ENCODE results near the gene LMO2.

Gene LMO2

GRCh38 chr11:33891714-33892327 lies at the start of gene LMO2:
Gene LMO2, minus strand, starts transcription at chr11:33892076. Its CDS starts 22,360 bp downstream, at chr11:33869716.
- no peaks in the 10 kb centered on the region for H3K9me3 ChIP-seq (replicated peaks; ENCODE audit: insufficient read depth, low read length)
- no peaks in the 10 kb centered on the region for H3K36me3 ChIP-seq (replicated peaks; ENCODE audit: insufficient read depth, low read length)
- DNase-seq = no peak
- H3K27me3 ChIP-seq (replicated peaks; ENCODE audit: insufficient read depth, low read length) = peaks cover 84% of the 10 kb centered on the region
- no peak within 1 kb of the TSS for H2AFZ ChIP-seq (ENCODE audit: low read length)
- peaks cover 14% of the 10 kb centered on the region for H3K4me1 ChIP-seq (ENCODE audit: low read length)
- H3K4me2 ChIP-seq (ENCODE audit: low read depth, low read length) = no peak within 1 kb of the TSS
- no peak within 1 kb of the TSS for H3K27ac ChIP-seq (ENCODE audit: low read length)
- H4K20me1 ChIP-seq (ENCODE audit: insufficient read depth, low read length) = no peaks in the 10 kb centered on the region
- H3K79me2 ChIP-seq (ENCODE audit: low read length) = no peaks in the 10 kb centered on the region
- H3K9me2 ChIP-seq (replicated peaks; ENCODE audit: insufficient read depth, low read length) = no peaks in the 10 kb centered on the region
- no peak within 1 kb of the TSS for H3K4me3 ChIP-seq (ENCODE audit: low read length)
- no peak within 1 kb of the TSS for H3K9ac ChIP-seq (ENCODE audit: low read length)
- peaks cover 14% of the 10 kb centered on the region for H3F3A ChIP-seq (ENCODE audit: insufficient read depth, low read length)
- TF ChIP-seq, protein P1, sequence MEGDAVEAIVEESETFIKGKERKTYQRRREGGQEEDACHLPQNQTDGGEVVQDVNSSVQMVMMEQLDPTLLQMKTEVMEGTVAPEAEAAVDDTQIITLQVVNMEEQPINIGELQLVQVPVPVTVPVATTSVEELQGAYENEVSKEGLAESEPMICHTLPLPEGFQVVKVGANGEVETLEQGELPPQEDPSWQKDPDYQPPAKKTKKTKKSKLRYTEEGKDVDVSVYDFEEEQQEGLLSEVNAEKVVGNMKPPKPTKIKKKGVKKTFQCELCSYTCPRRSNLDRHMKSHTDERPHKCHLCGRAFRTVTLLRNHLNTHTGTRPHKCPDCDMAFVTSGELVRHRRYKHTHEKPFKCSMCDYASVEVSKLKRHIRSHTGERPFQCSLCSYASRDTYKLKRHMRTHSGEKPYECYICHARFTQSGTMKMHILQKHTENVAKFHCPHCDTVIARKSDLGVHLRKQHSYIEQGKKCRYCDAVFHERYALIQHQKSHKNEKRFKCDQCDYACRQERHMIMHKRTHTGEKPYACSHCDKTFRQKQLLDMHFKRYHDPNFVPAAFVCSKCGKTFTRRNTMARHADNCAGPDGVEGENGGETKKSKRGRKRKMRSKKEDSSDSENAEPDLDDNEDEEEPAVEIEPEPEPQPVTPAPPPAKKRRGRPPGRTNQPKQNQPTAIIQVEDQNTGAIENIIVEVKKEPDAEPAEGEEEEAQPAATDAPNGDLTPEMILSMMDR (IDR thresholded peaks at IDR 0.05; ENCODE audit: low read length) = no peak
- no peak for TF ChIP-seq EZH2phosphoT487 (IDR thresholded peaks at IDR 0.05; ENCODE audit: low read length)
- no peak for TF ChIP-seq EZH2 (optimal IDR thresholded peaks at IDR 0.05; ENCODE audit: low read depth, low read length)

GRCh38 chr11:33940538-33940815 lies 48.6 kb upstream of the LMO2 start:
- H3K36me3 ChIP-seq (replicated peaks; ENCODE audit: insufficient read depth, low read length) = no peaks in the 10 kb centered on the region
- H3K27me3 ChIP-seq (replicated peaks; ENCODE audit: insufficient read depth, low read length) = no peaks in the 10 kb centered on the region
- H4K20me1 ChIP-seq (ENCODE audit: insufficient read depth, low read length) = no peaks in the 10 kb centered on the region
- no peak overlapping the region for H3K4me2 ChIP-seq (ENCODE audit: low read depth, low read length)
- no peak overlapping the region for H2AFZ ChIP-seq (ENCODE audit: low read length)
- H3K4me3 ChIP-seq (ENCODE audit: low read length) = no peak overlapping the region
- no peak overlapping the region for H3K27ac ChIP-seq (ENCODE audit: low read length)
- H3F3A ChIP-seq (ENCODE audit: insufficient read depth, low read length) = no peaks in the 10 kb centered on the region
- H3K9me3 ChIP-seq (replicated peaks; ENCODE audit: insufficient read depth, low read length) = no peaks in the 10 kb centered on the region
- no peak for DNase-seq
- no peaks in the 10 kb centered on the region for H3K79me2 ChIP-seq (ENCODE audit: low read length)
- H3K9me2 ChIP-seq (replicated peaks; ENCODE audit: insufficient read depth, low read length) = no peaks in the 10 kb centered on the region
- H3K4me1 ChIP-seq (ENCODE audit: low read length) = no peaks in the 10 kb centered on the region
- no peak for TF ChIP-seq EZH2 (optimal IDR thresholded peaks at IDR 0.05; ENCODE audit: low read depth, low read length)
- TF ChIP-seq, protein P1 (IDR thresholded peaks at IDR 0.05; ENCODE audit: low read length) = no peak
- no peak for TF ChIP-seq EZH2phosphoT487 (IDR thresholded peaks at IDR 0.05; ENCODE audit: low read length)
- H3K9ac ChIP-seq (ENCODE audit: low read length) = no peak overlapping the region

DNA sequence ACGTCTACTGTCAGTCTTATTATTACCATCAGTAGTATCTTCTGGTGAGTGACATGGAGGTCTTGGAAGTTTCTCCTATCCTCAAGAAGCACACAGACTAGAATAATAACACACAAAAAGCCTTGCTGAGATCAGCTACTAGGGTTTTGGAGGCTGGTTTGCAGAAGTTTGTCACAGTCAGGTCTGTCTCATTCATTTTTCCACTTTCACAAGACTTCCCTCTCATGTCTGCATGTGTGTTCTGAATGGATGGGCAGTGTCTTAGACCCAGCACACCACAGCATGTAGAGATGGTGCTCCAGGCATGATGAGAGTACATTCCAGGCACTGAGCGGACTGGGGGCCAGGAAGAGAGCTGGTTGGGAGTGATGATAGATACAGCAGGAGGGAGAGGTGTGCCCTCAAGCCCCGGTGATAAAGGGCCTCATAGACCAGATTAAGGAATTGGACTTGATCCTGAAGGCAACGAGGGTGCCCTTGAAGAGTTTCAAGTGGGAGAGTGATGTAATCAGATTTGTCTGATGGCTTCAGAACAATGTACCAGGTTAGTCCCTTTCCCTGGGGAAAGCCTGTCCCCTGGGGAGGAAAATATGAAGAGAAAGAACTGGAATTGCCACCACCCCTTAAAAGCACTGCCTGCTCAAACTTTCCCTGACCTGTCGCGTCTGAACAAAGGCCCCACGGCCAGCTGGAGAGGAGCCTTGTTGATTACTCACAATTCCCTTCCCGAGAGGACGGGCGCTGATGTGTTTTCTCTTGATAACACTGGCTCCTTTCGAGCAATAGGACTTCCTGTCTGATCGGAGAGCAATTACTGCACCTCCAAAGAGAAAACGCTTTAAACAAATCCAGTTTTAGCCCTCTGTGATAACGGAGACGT lies 45.1 kb upstream of the LMO2 start:
- Histone ChIP-seq H3K27ac (ENCODE audit: low read length) (no peak overlapping the region), H2AFZ (ENCODE audit: low read length) (no peak overlapping the region), H3K9ac (ENCODE audit: low read length) (no peak overlapping the region), H4K20me1 (ENCODE audit: insufficient read depth, low read length) (no peaks in the 10 kb centered on the region), H3K9me2 (replicated peaks; ENCODE audit: insufficient read depth, low read length) (no peaks in the 10 kb centered on the region), H3F3A (ENCODE audit: insufficient read depth, low read length) (no peaks in the 10 kb centered on the region), H3K27me3 (replicated peaks; ENCODE audit: insufficient read depth, low read length) (no peaks in the 10 kb centered on the region), H3K4me3 (ENCODE audit: low read length) (no peak overlapping the region), H3K79me2 (ENCODE audit: low read length) (no peaks in the 10 kb centered on the region), H3K36me3 (replicated peaks; ENCODE audit: insufficient read depth, low read length) (no peaks in the 10 kb centered on the region), H3K4me2 (ENCODE audit: low read depth, low read length) (no peak overlapping the region), H3K9me3 (replicated peaks; ENCODE audit: insufficient read depth, low read length) (no peaks in the 10 kb centered on the region), H3K4me1 (ENCODE audit: low read length) (no peaks in the 10 kb centered on the region)
- TF ChIP-seq, protein P1 (IDR thresholded peaks at IDR 0.05; ENCODE audit: low read length) = no peak
- TF ChIP-seq EZH2phosphoT487 (IDR thresholded peaks at IDR 0.05; ENCODE audit: low read length) (no peak), EZH2 (optimal IDR thresholded peaks at IDR 0.05; ENCODE audit: low read depth, low read length) (no peak)
- DNase-seq = no peak

Data from MM.1S (cell line).